ENCODE data around the gene ZNF841.
"Not testable (repeated sequence)": the region's sequence is repeated elsewhere in the genome, so short reads cannot be mapped to it uniquely, and the experiment has no call there.

Gene ZNF841

GRCh38 chr19:52095172-52096014, at the start of gene ZNF841:
Gene ZNF841, minus strand, starts transcription at chr19:52095765. Its CDS starts 10,964 bp downstream, at chr19:52084801.
- peak; percentile 88 to 89 for DNase-seq

DNA sequence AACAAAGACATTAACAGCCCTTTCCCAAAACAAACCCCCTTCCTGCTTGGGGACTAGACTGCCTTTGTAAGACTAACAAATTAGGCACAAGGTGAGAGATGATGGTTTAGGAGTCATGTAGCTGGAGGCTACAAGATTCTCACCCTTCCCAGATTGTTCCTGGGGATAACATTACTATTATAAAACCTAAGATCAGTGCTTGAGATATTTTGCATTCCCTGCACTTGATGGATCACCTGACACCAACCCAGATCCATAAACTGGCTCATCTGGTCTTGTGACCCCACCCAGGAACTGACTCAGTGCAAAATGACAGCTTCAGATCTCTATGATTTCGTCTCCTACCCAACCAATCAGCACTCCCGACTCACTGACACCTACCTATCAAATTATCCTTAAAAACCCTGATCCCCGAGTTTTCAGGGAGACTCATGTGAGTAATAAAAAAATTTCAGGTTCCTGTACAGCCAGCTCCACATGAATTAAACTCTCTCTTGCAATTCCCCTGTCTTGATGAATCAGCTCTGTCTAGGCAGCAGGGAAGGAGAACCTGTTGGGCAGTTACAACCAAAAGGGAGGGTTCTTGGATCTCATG, 46.5 kb upstream of the ZNF841 start:
- no peak for DNase-seq

GRCh38 chr19:52141203-52141602, 45.6 kb upstream of the ZNF841 start:
- DNase-seq, result no peak

DNA sequence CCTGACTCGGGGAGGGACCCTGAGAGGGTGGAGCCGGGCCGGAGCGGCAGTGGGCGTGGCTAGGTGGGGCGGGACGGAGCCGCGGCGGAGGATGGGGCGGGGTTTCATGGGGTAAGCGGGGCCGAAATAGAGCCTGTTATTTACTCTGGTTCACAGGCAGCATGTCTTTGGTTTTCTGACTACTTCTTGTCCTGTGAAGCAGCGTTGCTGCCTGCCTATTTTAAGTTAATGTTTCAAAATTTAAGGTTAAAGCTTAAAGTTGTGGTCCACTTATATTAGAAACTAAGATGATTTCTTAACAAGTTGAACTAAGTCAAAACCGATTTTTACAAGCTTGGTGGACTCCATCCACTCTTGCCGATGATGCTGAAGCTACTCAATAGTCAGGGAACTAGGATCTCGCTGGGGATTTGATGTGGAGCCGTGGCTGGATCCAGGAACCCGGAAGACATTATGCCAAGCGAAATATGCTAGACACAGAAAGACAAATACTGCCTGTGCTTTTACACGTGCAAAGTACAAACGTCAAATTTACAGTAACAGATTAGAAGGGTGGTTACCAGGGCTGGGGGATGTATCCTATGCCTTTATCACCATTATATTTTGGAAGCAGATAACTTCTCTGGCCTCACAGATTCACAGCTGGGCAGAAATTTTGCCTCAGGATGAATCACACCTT, 44.6 kb upstream of the ZNF841 start:
- DNase-seq, result peak in 1 of 2 donors; percentile 97

GRCh38 chr19:52139252-52140031, 43.9 kb upstream of the ZNF841 start, which contains the start of gene ZNF616:
Gene ZNF616, minus strand, starts transcription at chr19:52139938. Its CDS starts 9,426 bp downstream, at chr19:52130512.
- peak; percentile 77 to 95 for DNase-seq

DNA sequence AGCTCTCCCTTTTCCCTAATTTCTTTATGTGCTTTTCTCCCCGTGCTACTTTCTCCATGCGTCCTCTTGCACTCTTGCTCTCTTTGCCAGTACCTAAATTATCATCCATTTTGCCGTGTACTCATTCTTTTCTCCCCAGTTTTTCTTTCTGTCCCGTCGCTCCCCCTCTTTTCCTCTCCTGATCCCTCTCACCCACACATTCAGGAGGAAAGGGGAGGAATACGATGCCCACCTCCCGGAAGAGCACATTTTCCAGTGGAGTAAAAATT, 43.4 kb upstream of the ZNF841 start:
- no peak for DNase-seq

DNA sequence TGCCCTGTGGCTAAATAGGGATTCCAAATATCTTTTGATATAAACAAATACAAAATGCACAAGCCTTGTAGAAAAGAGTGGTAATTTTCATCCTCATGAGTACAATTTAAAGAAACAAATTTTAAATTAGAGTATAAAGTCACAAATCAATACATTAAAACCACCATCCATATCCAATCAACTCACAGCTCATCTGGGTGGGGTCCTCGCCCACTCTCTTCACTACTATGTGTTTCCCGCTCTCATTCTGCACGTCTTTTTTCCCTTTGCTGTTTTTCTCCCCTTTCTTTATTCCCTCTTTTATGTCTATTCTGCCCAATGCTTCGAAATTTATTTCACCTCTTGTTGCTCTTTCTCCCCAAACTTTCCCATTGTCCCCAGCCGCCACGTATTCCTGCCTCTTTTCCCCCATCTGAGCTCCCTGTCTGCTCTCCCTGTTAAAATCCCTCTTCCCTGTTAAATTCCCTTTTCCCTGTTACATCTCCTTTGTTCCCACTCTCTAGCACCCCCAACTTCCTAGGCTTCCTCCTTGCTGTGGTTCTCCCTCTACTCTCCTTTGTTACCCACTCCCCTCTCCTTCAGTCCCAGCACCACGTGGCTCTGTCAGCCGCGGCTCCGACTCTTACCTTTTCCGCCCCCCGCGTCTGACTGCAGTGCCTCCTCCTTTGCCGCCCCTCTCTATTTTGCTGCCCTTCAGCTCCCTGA, 42.9 kb upstream of the ZNF841 start:
- DNase-seq, result no peak

GRCh38 chr19:52120286-52120685, 24.7 kb upstream of the ZNF841 start:
- DNase-seq, result no peak

DNA sequence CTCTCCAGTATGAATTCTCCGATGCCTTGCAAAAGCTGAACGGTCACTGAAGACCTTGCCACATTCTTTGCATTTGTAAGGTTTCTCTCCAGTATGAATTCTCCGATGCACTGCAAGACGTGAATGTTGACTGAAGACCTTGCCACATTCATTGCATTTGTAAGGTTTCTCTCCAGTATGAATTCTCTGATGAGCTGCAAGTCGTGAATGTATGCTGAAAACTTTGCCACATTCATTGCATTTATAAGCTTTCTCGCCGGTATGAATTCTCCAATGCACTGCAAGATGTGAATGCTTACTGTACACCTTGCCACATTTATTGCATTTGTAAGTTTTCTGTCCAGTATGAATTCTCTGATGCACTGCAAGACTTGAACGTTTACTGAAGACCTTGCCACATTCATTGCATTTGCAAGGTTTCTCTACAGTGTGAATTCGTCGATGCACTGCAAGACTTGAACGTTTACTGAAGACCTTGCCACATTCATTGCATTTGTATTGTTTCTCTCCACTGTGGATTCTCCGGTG, 20.0 kb upstream of the ZNF841 start:
- DNase-seq, result no peak

- DNase-seq, result no peak
These were observed 19.1 kb upstream of the ZNF841 start for GRCh38 chr19:52114691-52115090.

GRCh38 chr19:52112624-52113023, 17.1 kb upstream of the ZNF841 start:
- no peak for DNase-seq

GRCh38 chr19:52110780-52111179, 15.2 kb upstream of the ZNF841 start:
- DNase-seq, result no peak

GRCh38 chr19:52102782-52103181, 7.2 kb upstream of the ZNF841 start:
- DNase-seq, result no peak

GRCh38 chr19:52101866-52102562, 6.4 kb upstream of the ZNF841 start:
- DNase-seq, result no peak

DNA sequence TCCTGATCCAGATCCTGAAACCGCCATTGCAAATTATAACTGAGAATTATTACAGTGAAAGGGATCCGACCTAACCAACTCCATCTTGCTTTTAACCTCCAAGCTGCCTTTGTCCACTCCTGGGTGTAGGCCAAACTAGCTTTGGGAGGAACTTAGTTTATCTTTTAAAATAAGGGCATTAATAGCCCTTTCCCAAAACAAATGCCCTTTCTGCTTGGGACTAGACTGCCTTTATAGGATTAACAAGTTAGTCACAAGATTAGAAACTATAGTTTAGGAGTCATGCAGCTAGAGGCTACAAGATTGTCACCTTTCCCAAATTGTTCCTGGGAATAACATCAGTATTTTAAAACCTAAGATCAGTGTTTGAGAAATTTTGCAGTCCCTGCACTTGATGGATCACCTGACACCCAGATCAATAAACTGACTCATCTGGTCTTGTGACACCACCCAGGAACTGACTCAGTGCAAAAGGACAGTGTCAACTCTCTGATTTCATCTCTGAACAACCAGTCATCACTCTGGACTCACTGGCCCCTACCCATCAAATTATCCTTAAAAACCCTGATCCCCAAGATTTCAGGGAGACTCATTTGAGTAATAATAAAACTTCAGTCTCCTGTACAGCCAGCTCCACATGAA, 4.1 kb upstream of the ZNF841 start:
- no peak for DNase-seq

DNA sequence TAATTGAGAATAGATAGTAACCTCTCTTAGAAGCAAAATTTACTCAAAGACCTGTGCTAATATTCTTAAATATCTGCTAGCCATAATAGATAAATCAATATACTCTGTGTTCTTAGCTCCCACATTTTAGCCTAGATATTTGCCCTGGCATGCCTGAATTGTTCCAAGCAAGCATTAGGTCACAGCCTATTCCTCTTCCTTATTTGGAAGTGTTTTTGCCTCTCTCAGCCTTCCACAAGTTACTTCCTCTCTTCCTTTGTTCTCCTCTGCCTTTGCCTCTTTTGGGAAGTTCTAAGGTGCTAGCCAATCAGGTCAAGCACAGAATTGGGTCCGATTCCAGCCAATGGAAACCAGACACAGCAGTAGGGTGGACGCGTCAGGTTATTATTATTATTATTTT, 851 bp upstream of the ZNF841 start:
- not testable (repeated sequence) for DNase-seq

- DNase-seq, result no peak
These were observed 937 bp downstream of the ZNF841 start for GRCh38 chr19:52094526-52095130.

DNA sequence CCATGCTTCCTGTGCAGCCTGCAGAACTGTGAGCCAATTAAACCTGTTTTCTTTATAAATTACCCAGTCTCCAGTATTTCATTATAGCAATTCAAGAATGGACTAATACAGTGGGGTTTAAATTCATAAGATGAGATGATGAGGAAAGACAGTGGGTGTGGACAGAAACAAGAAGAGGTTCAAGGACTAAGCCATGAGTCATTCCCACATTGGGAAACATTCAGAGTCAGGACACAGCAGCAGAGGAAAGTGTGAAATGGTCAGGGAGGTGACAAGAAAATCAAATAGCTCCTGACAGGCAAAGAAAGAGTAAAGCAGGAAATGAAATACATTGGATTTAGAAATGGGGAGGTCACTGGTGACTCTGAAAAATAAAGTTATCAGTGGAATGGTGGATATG, 9.1 kb downstream of the ZNF841 start:
- no peak for DNase-seq

DNA sequence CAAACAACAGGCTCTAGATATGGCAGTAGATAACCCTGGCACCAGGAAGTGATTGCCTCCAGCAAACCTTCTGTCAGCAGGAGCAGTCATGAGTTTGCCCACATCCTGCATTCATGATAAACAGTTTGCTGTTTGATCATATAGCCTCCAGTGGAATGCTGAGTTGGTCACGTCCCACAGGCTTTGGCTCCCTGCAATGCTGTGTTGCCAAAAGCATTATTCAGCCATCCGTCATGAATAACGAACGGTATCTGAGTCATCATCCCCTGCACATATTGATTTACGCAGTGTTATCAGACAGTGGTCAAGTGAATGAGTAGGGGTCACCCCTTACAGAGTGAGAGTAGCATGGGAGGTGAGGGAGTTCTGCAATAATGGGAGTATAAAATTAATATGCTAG, 25.1 kb downstream of the ZNF841 start:
- no peak for DNase-seq

- DNase-seq, result no peak
These were observed 25.9 kb downstream of the ZNF841 start for GRCh38 chr19:52069653-52070052.
